ENCODE data around the gene ZNF862. TPM values are rescaled to one million over a fixed set of nuclear protein-coding genes. Genes with fewer than 3 reads are reported as not detected.

Gene ZNF862
- total RNA-seq, 1 donor: 8.7 TPM

DNA sequence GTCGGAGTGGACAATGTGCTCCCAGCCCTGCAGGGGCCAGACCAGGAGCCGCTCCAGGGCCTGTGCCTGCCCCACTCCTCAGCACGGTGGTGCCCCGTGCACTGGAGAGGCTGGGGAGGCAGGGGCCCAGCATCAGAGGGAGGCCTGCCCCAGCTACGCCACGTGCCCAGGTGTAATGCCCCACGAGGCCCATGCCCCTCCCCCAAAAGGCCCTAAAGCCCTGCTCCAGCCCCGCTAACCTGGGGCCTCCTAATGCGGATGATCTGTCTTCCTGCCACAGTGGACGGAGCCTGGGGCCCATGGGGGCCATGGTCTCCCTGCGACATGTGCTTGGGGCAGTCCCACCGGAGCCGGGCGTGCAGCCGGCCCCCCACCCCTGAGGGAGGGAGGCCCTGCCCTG, 23.7 kb upstream of the ZNF862 start:
- Histone ChIP-seq H3K27ac (ENCODE audit: low read depth, low read length) (no peak overlapping the region), H4K20me1 (ENCODE audit: insufficient read depth, low read length) (no peaks in the 10 kb centered on the region), H3K79me2 (ENCODE audit: insufficient read depth, low read length) (no peaks in the 10 kb centered on the region), H3K4me1 (ENCODE audit: insufficient read depth, low read length) (no peaks in the 10 kb centered on the region), H3K4me3 (ENCODE audit: insufficient read depth, low read length) (no peak overlapping the region), H2AFZ (ENCODE audit: low read length) (no peak overlapping the region), H3K9me3 (ENCODE audit: low read depth, low read length) (no peaks in the 10 kb centered on the region), H3K36me3 (ENCODE audit: insufficient read depth, low read length) (no peaks in the 10 kb centered on the region), H3K4me2 (ENCODE audit: insufficient read depth, low read length) (no peak overlapping the region), H3K27me3 (ENCODE audit: insufficient read depth, low read length) (no peaks in the 10 kb centered on the region)
- TF ChIP-seq, protein P1, sequence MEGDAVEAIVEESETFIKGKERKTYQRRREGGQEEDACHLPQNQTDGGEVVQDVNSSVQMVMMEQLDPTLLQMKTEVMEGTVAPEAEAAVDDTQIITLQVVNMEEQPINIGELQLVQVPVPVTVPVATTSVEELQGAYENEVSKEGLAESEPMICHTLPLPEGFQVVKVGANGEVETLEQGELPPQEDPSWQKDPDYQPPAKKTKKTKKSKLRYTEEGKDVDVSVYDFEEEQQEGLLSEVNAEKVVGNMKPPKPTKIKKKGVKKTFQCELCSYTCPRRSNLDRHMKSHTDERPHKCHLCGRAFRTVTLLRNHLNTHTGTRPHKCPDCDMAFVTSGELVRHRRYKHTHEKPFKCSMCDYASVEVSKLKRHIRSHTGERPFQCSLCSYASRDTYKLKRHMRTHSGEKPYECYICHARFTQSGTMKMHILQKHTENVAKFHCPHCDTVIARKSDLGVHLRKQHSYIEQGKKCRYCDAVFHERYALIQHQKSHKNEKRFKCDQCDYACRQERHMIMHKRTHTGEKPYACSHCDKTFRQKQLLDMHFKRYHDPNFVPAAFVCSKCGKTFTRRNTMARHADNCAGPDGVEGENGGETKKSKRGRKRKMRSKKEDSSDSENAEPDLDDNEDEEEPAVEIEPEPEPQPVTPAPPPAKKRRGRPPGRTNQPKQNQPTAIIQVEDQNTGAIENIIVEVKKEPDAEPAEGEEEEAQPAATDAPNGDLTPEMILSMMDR (IDR thresholded peaks at IDR 0.05; ENCODE audit: extremely low read depth, low read depth, low read length): no peak
- DNase-seq (ENCODE audit: insufficient read length, low spot score, missing footprints): no peak

DNA sequence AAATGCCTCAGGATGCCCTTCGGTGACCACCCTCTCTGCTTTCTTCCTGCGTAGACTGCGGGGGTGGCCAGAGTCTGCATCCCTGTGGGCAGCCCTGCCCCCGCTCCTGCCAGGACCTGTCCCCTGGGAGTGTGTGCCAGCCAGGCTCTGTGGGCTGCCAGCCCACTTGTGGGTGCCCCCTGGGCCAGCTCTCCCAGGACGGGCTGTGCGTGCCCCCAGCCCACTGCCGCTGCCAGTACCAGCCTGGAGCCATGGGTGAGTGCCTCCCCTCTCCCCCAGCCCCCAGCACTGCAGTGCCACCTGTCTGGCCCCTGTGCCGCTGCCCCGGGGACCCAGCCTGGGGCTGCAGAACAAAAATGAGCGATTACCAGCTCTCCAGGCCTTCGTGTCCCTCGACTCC, 23.1 kb upstream of the ZNF862 start:
- H3K9me3 ChIP-seq (ENCODE audit: low read depth, low read length): no peaks in the 10 kb centered on the region
- H3K4me1 ChIP-seq (ENCODE audit: insufficient read depth, low read length): no peaks in the 10 kb centered on the region
- no peak overlapping the region for H3K27ac ChIP-seq (ENCODE audit: low read depth, low read length)
- no peak overlapping the region for H3K4me3 ChIP-seq (ENCODE audit: insufficient read depth, low read length)
- H4K20me1 ChIP-seq (ENCODE audit: insufficient read depth, low read length): no peaks in the 10 kb centered on the region
- no peak overlapping the region for H2AFZ ChIP-seq (ENCODE audit: low read length)
- H3K4me2 ChIP-seq (ENCODE audit: insufficient read depth, low read length): no peak overlapping the region
- H3K36me3 ChIP-seq (ENCODE audit: insufficient read depth, low read length): no peaks in the 10 kb centered on the region
- H3K27me3 ChIP-seq (ENCODE audit: insufficient read depth, low read length): no peaks in the 10 kb centered on the region
- DNase-seq (ENCODE audit: insufficient read length, low spot score, missing footprints): no peak
- H3K79me2 ChIP-seq (ENCODE audit: insufficient read depth, low read length): no peaks in the 10 kb centered on the region
- TF ChIP-seq, protein P1 (IDR thresholded peaks at IDR 0.05; ENCODE audit: extremely low read depth, low read depth, low read length): no peak

DNA sequence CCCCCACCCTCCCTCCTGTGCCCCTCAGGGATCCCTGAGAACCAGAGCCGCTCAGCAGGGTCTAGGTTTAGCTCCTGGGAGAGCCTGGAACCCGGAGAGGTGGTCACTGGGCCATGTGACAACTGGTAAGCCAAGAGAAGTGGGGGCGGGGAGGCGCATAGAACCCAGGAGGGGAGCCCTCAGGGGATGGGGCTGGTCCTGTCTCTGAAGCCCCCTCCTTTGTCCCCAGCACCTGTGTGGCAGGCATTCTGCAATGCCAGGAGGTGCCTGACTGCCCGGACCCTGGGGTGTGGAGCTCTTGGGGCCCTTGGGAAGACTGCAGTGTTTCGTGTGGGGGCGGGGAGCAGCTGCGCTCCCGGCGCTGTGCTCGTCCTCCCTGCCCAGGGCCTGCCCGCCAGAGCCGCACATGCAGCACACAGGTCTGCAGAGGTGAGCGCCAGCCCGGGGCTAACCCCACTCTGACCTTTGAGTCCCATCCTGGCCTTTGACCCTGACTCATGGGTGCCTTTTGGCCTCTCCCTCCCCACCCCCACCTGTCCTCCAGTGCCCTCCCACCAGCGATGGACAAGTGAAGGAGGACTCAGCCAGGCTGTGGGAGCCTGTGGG, 22.4 kb upstream of the ZNF862 start:
- Histone ChIP-seq H4K20me1 (ENCODE audit: insufficient read depth, low read length) (no peaks in the 10 kb centered on the region), H2AFZ (ENCODE audit: low read length) (no peak overlapping the region), H3K36me3 (ENCODE audit: insufficient read depth, low read length) (no peaks in the 10 kb centered on the region), H3K9me3 (ENCODE audit: low read depth, low read length) (no peaks in the 10 kb centered on the region), H3K27ac (ENCODE audit: low read depth, low read length) (no peak overlapping the region), H3K4me3 (ENCODE audit: insufficient read depth, low read length) (no peak overlapping the region), H3K4me2 (ENCODE audit: insufficient read depth, low read length) (no peak overlapping the region), H3K4me1 (ENCODE audit: insufficient read depth, low read length) (no peaks in the 10 kb centered on the region), H3K79me2 (ENCODE audit: insufficient read depth, low read length) (no peaks in the 10 kb centered on the region), H3K27me3 (ENCODE audit: insufficient read depth, low read length) (no peaks in the 10 kb centered on the region)
- DNase-seq (ENCODE audit: insufficient read length, low spot score, missing footprints): no peak
- TF ChIP-seq, protein P1 (IDR thresholded peaks at IDR 0.05; ENCODE audit: extremely low read depth, low read depth, low read length): no peak

DNA sequence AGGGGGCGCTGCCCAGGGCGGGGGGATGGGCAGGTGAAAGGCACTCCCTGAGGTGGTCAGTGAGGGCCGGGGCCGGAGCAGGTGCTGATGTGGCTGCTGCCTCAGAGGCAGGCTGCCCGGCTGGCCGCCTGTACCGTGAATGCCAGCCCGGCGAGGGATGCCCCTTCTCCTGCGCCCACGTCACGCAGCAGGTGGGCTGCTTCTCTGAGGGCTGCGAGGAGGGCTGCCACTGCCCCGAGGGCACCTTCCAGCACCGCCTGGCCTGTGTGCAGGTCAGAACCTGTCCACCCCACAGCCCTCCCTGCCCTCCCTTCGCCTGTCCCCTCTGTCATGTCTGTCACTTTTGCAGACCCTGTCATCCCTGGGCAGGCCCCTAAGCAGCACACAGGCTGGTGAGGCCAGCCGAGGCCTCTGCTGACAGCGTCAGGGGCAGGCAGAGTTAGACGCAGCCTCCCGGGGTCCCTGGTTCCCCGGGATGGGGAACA, 21.9 kb upstream of the ZNF862 start:
- Histone ChIP-seq H4K20me1 (ENCODE audit: insufficient read depth, low read length) (no peaks in the 10 kb centered on the region), H3K9me3 (ENCODE audit: low read depth, low read length) (no peaks in the 10 kb centered on the region), H2AFZ (ENCODE audit: low read length) (no peak overlapping the region), H3K4me3 (ENCODE audit: insufficient read depth, low read length) (no peak overlapping the region), H3K4me1 (ENCODE audit: insufficient read depth, low read length) (no peaks in the 10 kb centered on the region), H3K27me3 (ENCODE audit: insufficient read depth, low read length) (no peaks in the 10 kb centered on the region), H3K36me3 (ENCODE audit: insufficient read depth, low read length) (no peaks in the 10 kb centered on the region), H3K4me2 (ENCODE audit: insufficient read depth, low read length) (no peak overlapping the region), H3K79me2 (ENCODE audit: insufficient read depth, low read length) (no peaks in the 10 kb centered on the region), H3K27ac (ENCODE audit: low read depth, low read length) (no peak overlapping the region)
- TF ChIP-seq, protein P1 (IDR thresholded peaks at IDR 0.05; ENCODE audit: extremely low read depth, low read depth, low read length): no peak
- peak; percentile 85 for DNase-seq (ENCODE audit: insufficient read length, low spot score, missing footprints)

Measured in osteoblast (primary cell).